Measurements from ENCODE around the gene PHIP.

Gene PHIP

GRCh38 chr6:79078075-79078969 is at the start of gene PHIP (continued):
- TF ChIP-seq ZFP3 (tag by site-specific recombination; IDR thresholded peaks at IDR 0.05; ENCODE audit: low read depth) (no peak), GLIS1 (tag by site-specific recombination; IDR thresholded peaks at IDR 0.05) (peak; percentile 80), ZNF37A (tag by site-specific recombination; IDR thresholded peaks at IDR 0.05) (peak; percentile 50; the same call in 1 of the 2 replicates), ZNF510 (tag by site-specific recombination; IDR thresholded peaks at IDR 0.05; ENCODE audit: insufficient replicate concordance) (no peak), ZNF792 (tag by site-specific recombination; IDR thresholded peaks at IDR 0.05) (0 out of 2 replicates have a peak, but pooled peaks have one; percentile 40), ZFP37 (tag by site-specific recombination; IDR thresholded peaks at IDR 0.05) (peak; percentile 98), ZNF621 (tag by site-specific recombination; IDR thresholded peaks at IDR 0.05) (no peak), ZNF561 (tag by site-specific recombination; IDR thresholded peaks at IDR 0.05; ENCODE audit: borderline replicate concordance) (peak; percentile 100), ZNF830 (tag by site-specific recombination; IDR thresholded peaks at IDR 0.05; ENCODE audit: low read depth) (no peak), ZNF791 (tag by site-specific recombination; IDR thresholded peaks at IDR 0.05) (no peak), ZNF175 (tag by site-specific recombination; IDR thresholded peaks at IDR 0.05) (no peak), MEIS1 (CRISPR knock-in tag; IDR thresholded peaks at IDR 0.05; ENCODE audit: borderline replicate concordance) (no peak), OVOL3 (tag by site-specific recombination; IDR thresholded peaks at IDR 0.05) (peak; percentile 72; the same call in 1 of the 2 replicates), ZNF707 (tag by site-specific recombination; IDR thresholded peaks at IDR 0.05) (0 out of 2 replicates have a peak, but pooled peaks have one; percentile 55), ZNF76 (tag by site-specific recombination; IDR thresholded peaks at IDR 0.05; ENCODE audit: borderline replicate concordance, low read depth) (peak; percentile 83), ZNF391 (tag by site-specific recombination; IDR thresholded peaks at IDR 0.05; ENCODE audit: borderline replicate concordance, low read depth) (peak; percentile 97; the same call in 1 of the 2 replicates), ZNF335 (tag by site-specific recombination; conservative IDR thresholded peaks at IDR 0.05) (peak; percentile 44), HOXA7 (CRISPR knock-in tag; IDR thresholded peaks at IDR 0.05; ENCODE audit: borderline replicate concordance) (no peak), KLF16 (tag by site-specific recombination; IDR thresholded peaks at IDR 0.05) (peak; percentile 98), ZNF473 (tag by site-specific recombination; IDR thresholded peaks at IDR 0.05) (no peak), TSHZ1 (tag by site-specific recombination; IDR thresholded peaks at IDR 0.05; ENCODE audit: borderline replicate concordance) (peak; percentile 62; the same call in 1 of the 2 replicates), ZNF514 (tag by site-specific recombination; IDR thresholded peaks at IDR 0.05) (no peak)
- TF ChIP-seq, protein P1, sequence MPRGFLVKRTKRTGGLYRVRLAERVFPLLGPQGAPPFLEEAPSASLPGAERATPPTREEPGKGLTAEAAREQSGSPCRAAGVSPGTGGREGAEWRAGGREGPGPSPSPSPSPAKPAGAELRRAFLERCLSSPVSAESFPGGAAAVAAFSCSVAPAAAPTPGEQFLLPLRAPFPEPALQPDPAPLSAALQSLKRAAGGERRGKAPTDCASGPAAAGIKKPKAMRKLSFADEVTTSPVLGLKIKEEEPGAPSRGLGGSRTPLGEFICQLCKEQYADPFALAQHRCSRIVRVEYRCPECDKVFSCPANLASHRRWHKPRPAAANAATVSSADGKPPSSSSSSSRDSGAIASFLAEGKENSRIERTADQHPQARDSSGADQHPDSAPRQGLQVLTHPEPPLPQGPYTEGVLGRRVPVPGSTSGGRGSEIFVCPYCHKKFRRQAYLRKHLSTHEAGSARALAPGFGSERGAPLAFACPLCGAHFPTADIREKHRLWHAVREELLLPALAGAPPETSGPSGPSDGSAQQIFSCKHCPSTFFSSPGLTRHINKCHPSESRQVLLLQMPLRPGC (tag by site-specific recombination; IDR thresholded peaks at IDR 0.05) = peak; percentile 95
- TF ChIP-seq, protein P2, sequence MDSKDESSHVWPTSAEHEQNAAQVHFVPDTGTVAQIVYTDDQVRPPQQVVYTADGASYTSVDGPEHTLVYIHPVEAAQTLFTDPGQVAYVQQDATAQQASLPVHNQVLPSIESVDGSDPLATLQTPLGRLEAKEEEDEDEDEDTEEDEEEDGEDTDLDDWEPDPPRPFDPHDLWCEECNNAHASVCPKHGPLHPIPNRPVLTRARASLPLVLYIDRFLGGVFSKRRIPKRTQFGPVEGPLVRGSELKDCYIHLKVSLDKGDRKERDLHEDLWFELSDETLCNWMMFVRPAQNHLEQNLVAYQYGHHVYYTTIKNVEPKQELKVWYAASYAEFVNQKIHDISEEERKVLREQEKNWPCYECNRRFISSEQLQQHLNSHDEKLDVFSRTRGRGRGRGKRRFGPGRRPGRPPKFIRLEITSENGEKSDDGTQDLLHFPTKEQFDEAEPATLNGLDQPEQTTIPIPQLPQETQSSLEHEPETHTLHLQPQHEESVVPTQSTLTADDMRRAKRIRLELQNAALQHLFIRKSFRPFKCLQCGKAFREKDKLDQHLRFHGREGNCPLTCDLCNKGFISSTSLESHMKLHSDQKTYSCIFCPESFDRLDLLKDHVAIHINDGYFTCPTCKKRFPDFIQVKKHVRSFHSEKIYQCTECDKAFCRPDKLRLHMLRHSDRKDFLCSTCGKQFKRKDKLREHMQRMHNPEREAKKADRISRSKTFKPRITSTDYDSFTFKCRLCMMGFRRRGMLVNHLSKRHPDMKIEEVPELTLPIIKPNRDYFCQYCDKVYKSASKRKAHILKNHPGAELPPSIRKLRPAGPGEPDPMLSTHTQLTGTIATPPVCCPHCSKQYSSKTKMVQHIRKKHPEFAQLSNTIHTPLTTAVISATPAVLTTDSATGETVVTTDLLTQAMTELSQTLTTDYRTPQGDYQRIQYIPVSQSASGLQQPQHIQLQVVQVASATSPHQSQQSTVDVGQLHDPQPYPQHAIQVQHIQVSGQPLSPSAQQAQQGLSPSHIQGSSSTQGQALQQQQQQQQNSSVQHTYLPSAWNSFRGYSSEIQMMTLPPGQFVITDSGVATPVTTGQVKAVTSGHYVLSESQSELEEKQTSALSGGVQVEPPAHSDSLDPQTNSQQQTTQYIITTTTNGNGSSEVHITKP (tag by site-specific recombination; IDR thresholded peaks at IDR 0.05) = peak; percentile 71
- TF ChIP-seq, protein P3, sequence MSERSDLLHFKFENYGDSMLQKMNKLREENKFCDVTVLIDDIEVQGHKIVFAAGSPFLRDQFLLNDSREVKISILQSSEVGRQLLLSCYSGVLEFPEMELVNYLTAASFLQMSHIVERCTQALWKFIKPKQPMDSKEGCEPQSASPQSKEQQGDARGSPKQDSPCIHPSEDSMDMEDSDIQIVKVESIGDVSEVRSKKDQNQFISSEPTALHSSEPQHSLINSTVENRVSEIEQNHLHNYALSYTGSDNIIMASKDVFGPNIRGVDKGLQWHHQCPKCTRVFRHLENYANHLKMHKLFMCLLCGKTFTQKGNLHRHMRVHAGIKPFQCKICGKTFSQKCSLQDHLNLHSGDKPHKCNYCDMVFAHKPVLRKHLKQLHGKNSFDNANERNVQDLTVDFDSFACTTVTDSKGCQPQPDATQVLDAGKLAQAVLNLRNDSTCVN (tag by site-specific recombination; optimal IDR thresholded peaks at IDR 0.05) = peak; percentile 100
- TF ChIP-seq, protein P4, sequence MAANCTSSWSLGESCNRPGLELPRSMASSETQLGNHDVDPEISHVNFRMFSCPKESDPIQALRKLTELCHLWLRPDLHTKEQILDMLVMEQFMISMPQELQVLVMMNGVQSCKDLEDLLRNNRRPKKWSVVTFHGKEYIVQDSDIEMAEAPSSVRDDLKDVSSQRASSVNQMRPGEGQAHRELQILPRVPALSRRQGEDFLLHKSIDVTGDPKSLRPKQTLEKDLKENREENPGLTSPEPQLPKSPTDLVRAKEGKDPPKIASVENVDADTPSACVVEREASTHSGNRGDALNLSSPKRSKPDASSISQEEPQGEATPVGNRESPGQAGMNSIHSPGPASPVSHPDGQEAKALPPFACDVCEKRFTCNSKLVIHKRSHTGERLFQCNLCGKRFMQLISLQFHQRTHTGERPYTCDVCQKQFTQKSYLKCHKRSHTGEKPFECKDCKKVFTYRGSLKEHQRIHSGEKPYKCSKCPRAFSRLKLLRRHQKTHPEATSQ (tag by site-specific recombination; IDR thresholded peaks at IDR 0.05) = peak; percentile 96

All from HEK293 (cell line).